Measurements from ENCODE around the gene PRSS57. TPM values are rescaled to one million over a fixed set of nuclear protein-coding genes. Genes with fewer than 3 reads are reported as not detected.

Gene PRSS57
- total and polyA plus RNA-seq, 12 donors, result 0.13 to 0.51 (median 0.22) TPM; not detected in 9

DNA sequence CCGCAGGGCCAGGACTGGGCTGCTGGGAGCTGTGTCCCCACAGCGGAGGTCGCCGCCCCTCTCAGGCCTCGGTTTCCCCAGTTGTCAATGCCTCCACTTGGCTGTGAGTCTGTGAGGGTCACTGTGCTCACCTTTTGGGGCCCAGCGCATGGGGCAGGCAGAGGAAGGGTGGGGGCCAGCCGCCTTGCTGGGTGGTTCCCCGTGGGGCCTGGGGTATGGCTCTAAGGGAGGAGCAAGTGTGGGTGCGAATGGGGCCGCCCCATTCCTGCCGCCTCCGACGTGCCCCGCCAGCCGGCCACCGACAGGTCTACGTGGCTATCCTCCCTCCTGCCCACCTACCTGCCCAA, 56.4 kb downstream of the PRSS57 start:
- intact Hi-C loops (cut with DNase I), result no loop called here
- DNase-seq, result no peak
- no peaks in the 10 kb centered on the region for H3K27me3 ChIP-seq
- H3K4me1 ChIP-seq (replicated peaks in 1 of 2), result peaks cover 5 to 15% of the 10 kb centered on the region in 2 donors
- WGBS, 4 donors, result 60 to 83% (median 66%) methylated on average over 1 to 17 of the region's 17 CpGs
- TF ChIP-seq POLR2A (IDR thresholded peaks at IDR 0.05), result no peak
- TF ChIP-seq, protein P1, sequence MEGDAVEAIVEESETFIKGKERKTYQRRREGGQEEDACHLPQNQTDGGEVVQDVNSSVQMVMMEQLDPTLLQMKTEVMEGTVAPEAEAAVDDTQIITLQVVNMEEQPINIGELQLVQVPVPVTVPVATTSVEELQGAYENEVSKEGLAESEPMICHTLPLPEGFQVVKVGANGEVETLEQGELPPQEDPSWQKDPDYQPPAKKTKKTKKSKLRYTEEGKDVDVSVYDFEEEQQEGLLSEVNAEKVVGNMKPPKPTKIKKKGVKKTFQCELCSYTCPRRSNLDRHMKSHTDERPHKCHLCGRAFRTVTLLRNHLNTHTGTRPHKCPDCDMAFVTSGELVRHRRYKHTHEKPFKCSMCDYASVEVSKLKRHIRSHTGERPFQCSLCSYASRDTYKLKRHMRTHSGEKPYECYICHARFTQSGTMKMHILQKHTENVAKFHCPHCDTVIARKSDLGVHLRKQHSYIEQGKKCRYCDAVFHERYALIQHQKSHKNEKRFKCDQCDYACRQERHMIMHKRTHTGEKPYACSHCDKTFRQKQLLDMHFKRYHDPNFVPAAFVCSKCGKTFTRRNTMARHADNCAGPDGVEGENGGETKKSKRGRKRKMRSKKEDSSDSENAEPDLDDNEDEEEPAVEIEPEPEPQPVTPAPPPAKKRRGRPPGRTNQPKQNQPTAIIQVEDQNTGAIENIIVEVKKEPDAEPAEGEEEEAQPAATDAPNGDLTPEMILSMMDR (IDR thresholded peaks at IDR 0.05), result no peak
- H3K9me3 ChIP-seq (replicated peaks in 1 of 3), result no peaks in the 10 kb centered on the region
- no peak overlapping the region for H3K27ac ChIP-seq
- H3K4me3 ChIP-seq, result peak overlapping the region in 1 of 4 donors; percentile 63
- H3K36me3 ChIP-seq (replicated peaks in 1 of 2), result no peaks in the 10 kb centered on the region

Other genes with a start within 250 kb of the PRSS57 start
- gene SHC2, start 234.4 kb downstream of the PRSS57 start, total RNA-seq, result 10 to 100 TPM in 8 of 9 donors, 1 to 10 TPM in 1; 6.8 to 81.4 (median 36.3) TPM
- gene SHC2, start 234.4 kb downstream of the PRSS57 start, polyA plus RNA-seq, result 100 to 1,000 TPM in 1 of 3 donors, 10 to 100 TPM in 1, 1 to 10 TPM in 1; 1.2 to 196 (median 45.9) TPM
- 1 to 10 TPM in 2 of 9 donors, under 1 TPM in 6, not detected in 1; 0.14 to 1.2 (median 0.67) TPM for gene MADCAM1, start 199.0 kb downstream of the PRSS57 start, total RNA-seq
- 1 to 10 TPM in 2 of 3 donors, not detected in 1; 2.2 to 4.8 TPM for gene MADCAM1, start 199.0 kb downstream of the PRSS57 start, polyA plus RNA-seq
- gene TPGS1, start 188.0 kb downstream of the PRSS57 start, total RNA-seq, result 100 to 1,000 TPM in 2 of 9 donors, 10 to 100 TPM in 7; 17.9 to 123 (median 39.9) TPM
- 10 to 100 TPM in 2 of 3 donors, under 1 TPM in 1; 0.07 to 43.6 (median 33.5) TPM for gene TPGS1, start 188.0 kb downstream of the PRSS57 start, polyA plus RNA-seq
- gene CDC34, start 163.7 kb downstream of the PRSS57 start, total RNA-seq, result 10 to 100 TPM; 42.4 to 85.7 (median 61.9) TPM
- gene CDC34, start 163.7 kb downstream of the PRSS57 start, polyA plus RNA-seq, result 100 to 1,000 TPM in 2 of 3 donors, 10 to 100 TPM in 1; 22.2 to 151 (median 124) TPM
- gene GZMM, start 151.4 kb downstream of the PRSS57 start, total RNA-seq, result 1 to 10 TPM in 2 of 9 donors, under 1 TPM in 4, not detected in 3; 0.35 to 2.4 (median 0.80) TPM
- gene GZMM, start 151.4 kb downstream of the PRSS57 start, polyA plus RNA-seq, result 1 to 10 TPM in 2 of 3 donors, not detected in 1; 1.3 to 1.9 TPM
- 1,000 to 10,000 TPM in 1 of 9 donors, 100 to 1,000 TPM in 8; 328 to 1,372 (median 824) TPM for gene BSG, start 122.9 kb downstream of the PRSS57 start, total RNA-seq
- gene BSG, start 122.9 kb downstream of the PRSS57 start, polyA plus RNA-seq, result 1,000 to 10,000 TPM in 2 of 3 donors, 100 to 1,000 TPM in 1; 481 to 2,214 (median 1,591) TPM
- gene HCN2, start 105.6 kb downstream of the PRSS57 start, total RNA-seq, result 1 to 10 TPM in 8 of 9 donors, under 1 TPM in 1; 0.74 to 9.1 (median 7.1) TPM
- gene HCN2, start 105.6 kb downstream of the PRSS57 start, polyA plus RNA-seq, result 1 to 10 TPM in 2 of 3 donors, under 1 TPM in 1; 0.98 to 2.5 (median 1.1) TPM
- gene POLRMT, start 61.9 kb downstream of the PRSS57 start, total RNA-seq, result 10 to 100 TPM; 26.3 to 61.4 (median 41.4) TPM
- 100 to 1,000 TPM in 2 of 3 donors, 10 to 100 TPM in 1; 42.7 to 371 (median 178) TPM for gene POLRMT, start 61.9 kb downstream of the PRSS57 start, polyA plus RNA-seq
- under 1 TPM in 4 of 9 donors, not detected in 5; 0.14 to 0.32 (median 0.29) TPM for gene FGF22, start 55.6 kb downstream of the PRSS57 start, total RNA-seq
- gene FGF22, start 55.6 kb downstream of the PRSS57 start, polyA plus RNA-seq, result 1 to 10 TPM in 1 of 3 donors, under 1 TPM in 1, not detected in 1; 0.51 to 1.2 TPM
- gene RNF126, start 32.2 kb downstream of the PRSS57 start, total RNA-seq, result 10 to 100 TPM; 18.2 to 76.4 (median 35.8) TPM
- gene RNF126, start 32.2 kb downstream of the PRSS57 start, polyA plus RNA-seq, result 10 to 100 TPM in 2 of 3 donors, 1 to 10 TPM in 1; 9.3 to 53.5 (median 51.6) TPM
- 100 to 1,000 TPM in 7 of 9 donors, 10 to 100 TPM in 2; 87.4 to 464 (median 163) TPM for gene FSTL3, start 19.1 kb downstream of the PRSS57 start, total RNA-seq
- 100 to 1,000 TPM; 119 to 405 (median 225) TPM for gene FSTL3, start 19.1 kb downstream of the PRSS57 start, polyA plus RNA-seq
- 10 to 100 TPM in 8 of 9 donors, 1 to 10 TPM in 1; 8.4 to 63.3 (median 50.6) TPM for gene PALM, start 13.5 kb upstream of the PRSS57 start, total RNA-seq
- 10 to 100 TPM in 2 of 3 donors, 1 to 10 TPM in 1; 3.9 to 72.2 (median 49.7) TPM for gene PALM, start 13.5 kb upstream of the PRSS57 start, polyA plus RNA-seq
- under 1 TPM in 4 of 9 donors, not detected in 5; 0.06 to 0.43 (median 0.15) TPM for gene MISP, start 55.7 kb upstream of the PRSS57 start, total RNA-seq
- under 1 TPM in 2 of 3 donors, not detected in 1; 0.08 to 0.10 TPM for gene MISP, start 55.7 kb upstream of the PRSS57 start, polyA plus RNA-seq
- 100 to 1,000 TPM in 8 of 9 donors, 10 to 100 TPM in 1; 64.6 to 236 (median 162) TPM for gene PTBP1, start 102.0 kb upstream of the PRSS57 start, total RNA-seq
- 100 to 1,000 TPM; 108 to 146 (median 128) TPM for gene PTBP1, start 102.0 kb upstream of the PRSS57 start, polyA plus RNA-seq
- gene PLPPR3, start 126.5 kb upstream of the PRSS57 start, total RNA-seq, result 1 to 10 TPM in 1 of 9 donors, under 1 TPM in 2, not detected in 6; 0.14 to 1.7 (median 0.32) TPM
- under 1 TPM in 2 of 3 donors, not detected in 1; 0.08 to 0.10 TPM for gene PLPPR3, start 126.5 kb upstream of the PRSS57 start, polyA plus RNA-seq
- under 1 TPM in 5 of 9 donors, not detected in 4; 0.11 to 0.87 (median 0.28) TPM for gene AZU1, start 132.4 kb upstream of the PRSS57 start, total RNA-seq
- 1 to 10 TPM in 1 of 3 donors, under 1 TPM in 1, not detected in 1; 0.30 to 1.1 TPM for gene AZU1, start 132.4 kb upstream of the PRSS57 start, polyA plus RNA-seq
- under 1 TPM in 2 of 9 donors, not detected in 7; 0.32 to 0.33 TPM for gene PRTN3, start 145.5 kb upstream of the PRSS57 start, total RNA-seq
- under 1 TPM in 2 of 3 donors, not detected in 1; 0.20 to 0.40 TPM for gene PRTN3, start 145.5 kb upstream of the PRSS57 start, polyA plus RNA-seq
- 1 to 10 TPM in 2 of 9 donors, under 1 TPM in 2, not detected in 5; 0.48 to 2.2 (median 1.1) TPM for gene ELANE, start 156.9 kb upstream of the PRSS57 start, total RNA-seq
- gene ELANE, start 156.9 kb upstream of the PRSS57 start, polyA plus RNA-seq, result 1 to 10 TPM in 2 of 3 donors, not detected in 1; 3.3 to 3.4 TPM
- gene CFD, start 164.2 kb upstream of the PRSS57 start, total RNA-seq, result 100 to 1,000 TPM in 3 of 9 donors, 10 to 100 TPM in 5, 1 to 10 TPM in 1; 1.2 to 176 (median 62.4) TPM
- gene CFD, start 164.2 kb upstream of the PRSS57 start, polyA plus RNA-seq, result 100 to 1,000 TPM in 1 of 3 donors, 10 to 100 TPM in 1, under 1 TPM in 1; 0.92 to 466 (median 47.8) TPM
- 100 to 1,000 TPM in 1 of 9 donors, 10 to 100 TPM in 8; 11.9 to 101 (median 61.2) TPM for gene MED16, start 197.7 kb upstream of the PRSS57 start, total RNA-seq
- gene MED16, start 197.7 kb upstream of the PRSS57 start, polyA plus RNA-seq, result 100 to 1,000 TPM in 2 of 3 donors, 1 to 10 TPM in 1; 5.3 to 139 (median 127) TPM
- gene RNU6-9, start 198.0 kb upstream of the PRSS57 start, total RNA-seq, result not detected
- gene RNU6-9, start 198.0 kb upstream of the PRSS57 start, polyA plus RNA-seq, result not detected
- 10 to 100 TPM in 8 of 9 donors, 1 to 10 TPM in 1; 8.9 to 40.5 (median 29.0) TPM for gene R3HDM4, start 217.8 kb upstream of the PRSS57 start, total RNA-seq
- gene R3HDM4, start 217.8 kb upstream of the PRSS57 start, polyA plus RNA-seq, result 10 to 100 TPM; 19.8 to 59.5 (median 57.7) TPM
- under 1 TPM in 2 of 9 donors, not detected in 7; 0.25 to 0.44 TPM for gene KISS1R, start 221.9 kb upstream of the PRSS57 start, total RNA-seq
- not detected for gene KISS1R, start 221.9 kb upstream of the PRSS57 start, polyA plus RNA-seq
- 10 to 100 TPM in 1 of 9 donors, 1 to 10 TPM in 8; 4.2 to 10.2 (median 8.0) TPM for gene ARID3A, start 230.6 kb upstream of the PRSS57 start, total RNA-seq
- gene ARID3A, start 230.6 kb upstream of the PRSS57 start, polyA plus RNA-seq, result 1 to 10 TPM; 1.6 to 6.7 (median 2.1) TPM